ENCODE results near the gene ODF4.

Gene ODF4, protein sequence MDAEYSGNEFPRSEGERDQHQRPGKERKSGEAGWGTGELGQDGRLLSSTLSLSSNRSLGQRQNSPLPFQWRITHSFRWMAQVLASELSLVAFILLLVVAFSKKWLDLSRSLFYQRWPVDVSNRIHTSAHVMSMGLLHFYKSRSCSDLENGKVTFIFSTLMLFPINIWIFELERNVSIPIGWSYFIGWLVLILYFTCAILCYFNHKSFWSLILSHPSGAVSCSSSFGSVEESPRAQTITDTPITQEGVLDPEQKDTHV

DNA sequence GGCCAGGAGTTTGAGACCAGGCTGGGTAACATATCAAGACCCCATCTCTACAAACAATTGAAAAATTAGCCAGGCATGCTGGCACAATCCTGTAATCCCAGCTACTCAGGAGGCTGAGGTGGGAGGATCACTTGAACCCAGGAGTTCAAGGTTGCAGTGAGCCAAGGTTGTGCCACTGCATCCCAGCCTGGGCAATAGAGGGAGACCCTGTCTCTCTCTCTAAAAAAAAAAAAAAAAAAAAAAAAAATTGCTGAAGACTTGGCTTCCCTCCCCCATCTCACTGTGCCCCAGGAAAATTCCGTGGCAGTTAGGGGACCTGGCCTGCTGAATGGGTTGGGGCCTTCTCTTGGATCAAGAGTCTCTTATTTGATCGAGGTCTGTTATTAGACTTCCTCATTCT is at the start of gene ODF4:
TSS of gene ODF4 (plus strand) at position 301 of the 400 bp plus-strand sequence. CDS start 212 bp downstream, outside the sequence.
- no peak for DNase-seq (ENCODE audit: low spot score in 2 of 2)
- ATAC-seq (replicated peaks; ENCODE audit: extremely low read depth, poor library complexity, severe bottlenecking): no peak
- H3K4me3 Mint-ChIP-seq: no peak within 1 kb of the TSS
- H3K27me3 Mint-ChIP-seq: peaks cover 13% of the 10 kb centered on the region
- no peak within 1 kb of the TSS for H3K27ac Mint-ChIP-seq (ENCODE audit: low read depth)
- peaks cover 3% of the 10 kb centered on the region for H3K36me3 Mint-ChIP-seq (ENCODE audit: insufficient read depth)
- peaks cover 9% of the 10 kb centered on the region for H3K4me1 Mint-ChIP-seq
- H3K9me3 Mint-ChIP-seq: no peaks in the 10 kb centered on the region

DNA sequence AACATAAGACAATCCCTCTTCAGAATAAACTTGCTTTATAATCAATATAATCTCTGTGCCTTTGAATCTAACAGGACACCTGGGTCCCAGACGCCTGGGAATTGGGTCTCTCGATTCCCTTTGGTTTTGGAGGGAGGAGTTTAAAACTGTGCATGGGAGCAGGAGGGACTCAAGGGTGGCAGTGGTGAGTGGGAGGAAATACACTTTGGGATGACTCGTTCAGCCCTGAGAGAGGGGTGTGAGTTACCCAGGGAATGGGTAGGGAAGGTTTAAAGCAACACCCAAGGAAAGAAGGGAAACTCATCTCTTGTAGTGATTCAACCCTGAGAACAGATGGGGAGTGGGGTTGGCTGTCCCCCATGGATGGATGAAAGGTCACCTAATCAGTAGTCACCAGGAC is 49.6 kb upstream of the ODF4 start:
- H3K27ac Mint-ChIP-seq (ENCODE audit: low read depth): no peak overlapping the region
- no peaks in the 10 kb centered on the region for H3K27me3 Mint-ChIP-seq
- peaks cover 56% of the 10 kb centered on the region for H3K4me1 Mint-ChIP-seq
- DNase-seq (ENCODE audit: low spot score in 2 of 2) (no peak), ATAC-seq (replicated peaks; ENCODE audit: extremely low read depth, poor library complexity, severe bottlenecking) (no peak)
- peaks cover 11% of the 10 kb centered on the region for H3K36me3 Mint-ChIP-seq (ENCODE audit: insufficient read depth)
- H3K9me3 Mint-ChIP-seq: no peaks in the 10 kb centered on the region
- peak overlapping the region; percentile 94 for H3K4me3 Mint-ChIP-seq

DNA sequence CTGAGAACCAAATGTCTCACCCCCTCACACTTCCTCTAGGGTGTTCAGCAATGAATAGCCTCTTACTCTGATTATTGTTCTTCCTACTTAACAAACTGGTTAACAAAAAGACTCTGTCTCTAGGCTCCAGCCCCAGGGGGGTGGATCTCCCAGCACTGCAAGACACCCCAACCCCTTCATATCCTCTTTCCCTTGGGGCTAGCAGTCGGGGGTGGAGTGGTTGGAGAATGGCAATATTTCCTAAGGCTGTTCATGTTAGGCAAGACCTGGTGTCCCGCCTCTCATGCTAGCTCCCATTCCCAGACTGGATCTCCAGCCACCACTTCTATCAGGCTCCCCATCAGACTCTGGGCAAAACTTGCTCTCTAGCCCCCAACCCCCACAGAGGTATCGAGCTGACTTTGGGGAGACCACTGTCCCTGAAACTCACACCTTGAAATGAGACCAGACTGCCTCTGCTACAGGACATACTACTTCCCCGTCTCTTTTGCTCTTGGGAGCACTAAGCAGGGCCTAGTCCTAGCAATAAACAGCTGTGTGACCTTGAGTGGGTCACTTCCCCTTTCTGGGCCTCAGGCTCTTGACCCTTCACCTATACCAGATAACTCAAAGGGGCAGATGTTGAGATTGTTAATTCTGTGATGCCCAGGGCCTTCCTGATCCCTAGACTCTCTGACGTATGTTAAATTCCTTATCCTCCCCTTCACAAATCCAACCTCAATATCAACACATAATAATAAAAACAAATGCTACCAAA is 46.8 kb upstream of the ODF4 start:
- no peaks in the 10 kb centered on the region for H3K27me3 Mint-ChIP-seq
- H3K9me3 Mint-ChIP-seq: no peaks in the 10 kb centered on the region
- H3K4me3 Mint-ChIP-seq: no peak overlapping the region
- H3K36me3 Mint-ChIP-seq (ENCODE audit: insufficient read depth): peaks cover 15% of the 10 kb centered on the region
- H3K27ac Mint-ChIP-seq (ENCODE audit: low read depth): no peak overlapping the region
- peaks cover 66% of the 10 kb centered on the region for H3K4me1 Mint-ChIP-seq
- DNase-seq (ENCODE audit: low spot score in 2 of 2) (no peak), ATAC-seq (replicated peaks; ENCODE audit: extremely low read depth, poor library complexity, severe bottlenecking) (no peak)

DNA sequence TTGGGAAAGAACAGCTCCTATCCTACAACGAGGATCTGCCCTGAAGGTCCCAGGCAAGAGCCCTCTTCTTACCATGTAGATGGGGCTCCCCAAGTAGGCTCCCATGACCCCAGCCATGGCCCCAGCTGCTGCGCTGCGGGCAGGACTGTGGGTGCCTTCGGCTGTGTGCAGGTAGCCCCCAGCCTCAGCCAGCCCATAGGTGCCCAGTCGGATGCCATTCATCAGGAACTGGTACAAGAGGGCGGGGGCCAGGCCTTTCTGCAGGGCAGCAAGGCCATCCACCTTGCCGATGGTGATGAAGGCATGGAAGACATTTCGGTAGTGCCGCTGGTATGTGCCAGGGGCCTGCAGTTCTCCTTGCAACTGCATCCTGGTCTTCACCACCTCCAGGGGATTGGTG is 45.3 kb upstream of the ODF4 start:
- Mint-ChIP-seq H3K27ac (ENCODE audit: low read depth) (peak overlapping the region; percentile 93), H3K36me3 (ENCODE audit: insufficient read depth) (peaks cover 13% of the 10 kb centered on the region), H3K27me3 (no peaks in the 10 kb centered on the region), H3K4me3 (peak overlapping the region; percentile 92), H3K4me1 (peaks cover 51% of the 10 kb centered on the region), H3K9me3 (no peaks in the 10 kb centered on the region)
- no peak for DNase-seq (ENCODE audit: low spot score in 2 of 2)
- ATAC-seq (replicated peaks; ENCODE audit: extremely low read depth, poor library complexity, severe bottlenecking): no peak

DNA sequence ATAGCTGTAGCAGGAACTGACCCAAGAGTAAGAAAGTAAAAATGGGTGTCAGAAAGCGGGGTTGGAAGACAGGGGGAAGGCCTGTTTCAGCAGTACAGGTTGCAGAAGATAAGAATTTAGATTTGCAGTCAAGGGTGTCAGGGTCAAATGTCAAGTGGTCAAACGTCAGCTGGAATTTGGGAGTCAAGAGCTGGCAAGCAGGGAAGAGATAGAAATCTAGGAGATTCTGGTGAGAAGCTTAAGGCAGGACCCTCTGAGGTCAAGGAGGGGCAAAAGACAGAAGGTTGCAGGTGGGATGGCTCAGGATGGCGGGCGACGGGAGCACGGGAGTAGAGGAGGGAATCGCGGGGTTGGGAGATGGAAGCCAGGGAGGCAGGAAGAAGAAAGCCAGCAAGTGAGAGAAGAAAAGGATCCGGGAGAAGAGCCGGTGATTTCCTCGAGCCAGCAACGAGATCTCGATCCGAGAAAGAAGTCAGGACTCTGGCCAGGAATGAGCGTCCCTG is 44.8 kb upstream of the ODF4 start:
- no peak for ATAC-seq (replicated peaks; ENCODE audit: extremely low read depth, poor library complexity, severe bottlenecking)
- Mint-ChIP-seq H3K36me3 (ENCODE audit: insufficient read depth) (peaks cover 11% of the 10 kb centered on the region), H3K4me3 (peak overlapping the region; percentile 92), H3K27me3 (no peaks in the 10 kb centered on the region), H3K4me1 (peaks cover 46% of the 10 kb centered on the region), H3K9me3 (no peaks in the 10 kb centered on the region), H3K27ac (ENCODE audit: low read depth) (peak overlapping the region; percentile 93)
- DNase-seq (ENCODE audit: low spot score in 2 of 2): no peak

DNA sequence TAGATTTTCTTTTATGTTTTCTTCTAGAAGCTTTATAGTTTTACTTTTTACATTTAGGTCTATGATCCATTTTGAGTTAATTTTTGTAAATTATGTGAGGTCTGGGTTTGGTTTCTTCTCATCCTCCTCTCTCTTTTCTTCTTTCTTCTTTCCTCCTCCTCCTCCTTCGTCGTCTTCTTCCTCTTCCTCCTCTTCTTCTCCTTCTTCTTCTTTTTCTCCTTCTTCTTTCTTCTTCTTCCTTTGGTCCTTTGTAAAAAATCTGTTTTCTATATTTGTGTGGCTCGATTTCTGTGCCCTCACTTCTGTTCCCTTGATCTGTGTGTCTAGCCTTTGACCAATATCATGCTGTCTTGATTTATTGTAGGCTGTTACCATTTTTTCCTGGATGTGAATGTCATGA is 39.4 kb upstream of the ODF4 start:
- H3K27me3 Mint-ChIP-seq: no peaks in the 10 kb centered on the region
- no peak overlapping the region for H3K4me3 Mint-ChIP-seq
- no peak overlapping the region for H3K27ac Mint-ChIP-seq (ENCODE audit: low read depth)
- H3K4me1 Mint-ChIP-seq: peaks cover 22% of the 10 kb centered on the region
- H3K9me3 Mint-ChIP-seq: no peaks in the 10 kb centered on the region
- DNase-seq (ENCODE audit: low spot score in 2 of 2) (no peak), ATAC-seq (replicated peaks; ENCODE audit: extremely low read depth, poor library complexity, severe bottlenecking) (no peak)
- peaks cover 2% of the 10 kb centered on the region for H3K36me3 Mint-ChIP-seq (ENCODE audit: insufficient read depth)

DNA sequence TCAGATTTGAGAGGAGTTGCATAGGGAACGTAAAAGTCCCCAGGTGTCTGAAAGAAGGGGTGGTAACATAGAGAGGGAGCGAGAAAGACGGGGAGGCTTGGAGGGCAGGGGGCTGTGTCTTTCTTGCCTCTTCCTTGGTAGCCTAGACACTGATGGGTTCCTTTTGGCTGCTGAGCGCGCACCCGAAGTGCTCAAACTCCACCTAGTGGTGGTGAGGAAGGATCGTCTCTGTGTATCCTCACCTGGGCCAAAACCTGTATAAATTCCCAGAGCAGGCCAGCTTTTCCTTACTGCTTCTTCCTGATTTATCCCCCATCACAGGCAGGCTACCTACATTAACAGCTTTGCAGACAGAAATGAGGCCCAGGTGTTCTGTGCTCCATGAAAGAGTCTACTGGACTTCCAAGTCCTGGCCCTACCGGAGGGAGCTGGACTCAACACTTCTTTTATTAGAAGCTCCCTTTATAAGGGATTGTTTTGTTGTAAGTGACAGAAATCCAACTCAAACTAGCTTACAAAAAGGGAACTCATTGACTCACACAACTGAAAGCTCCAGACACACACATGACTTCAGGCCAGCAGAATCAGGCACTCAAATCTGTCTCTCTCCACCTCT is 38.9 kb upstream of the ODF4 start:
- ATAC-seq (replicated peaks; ENCODE audit: extremely low read depth, poor library complexity, severe bottlenecking): peak; percentile 85
- Mint-ChIP-seq H3K36me3 (ENCODE audit: insufficient read depth) (peaks cover 2% of the 10 kb centered on the region), H3K4me3 (no peak overlapping the region), H3K27ac (ENCODE audit: low read depth) (no peak overlapping the region), H3K27me3 (no peaks in the 10 kb centered on the region), H3K9me3 (no peaks in the 10 kb centered on the region), H3K4me1 (peaks cover 17% of the 10 kb centered on the region)
- peak; percentile 42 to 55 for DNase-seq (ENCODE audit: low spot score in 2 of 2)

DNA sequence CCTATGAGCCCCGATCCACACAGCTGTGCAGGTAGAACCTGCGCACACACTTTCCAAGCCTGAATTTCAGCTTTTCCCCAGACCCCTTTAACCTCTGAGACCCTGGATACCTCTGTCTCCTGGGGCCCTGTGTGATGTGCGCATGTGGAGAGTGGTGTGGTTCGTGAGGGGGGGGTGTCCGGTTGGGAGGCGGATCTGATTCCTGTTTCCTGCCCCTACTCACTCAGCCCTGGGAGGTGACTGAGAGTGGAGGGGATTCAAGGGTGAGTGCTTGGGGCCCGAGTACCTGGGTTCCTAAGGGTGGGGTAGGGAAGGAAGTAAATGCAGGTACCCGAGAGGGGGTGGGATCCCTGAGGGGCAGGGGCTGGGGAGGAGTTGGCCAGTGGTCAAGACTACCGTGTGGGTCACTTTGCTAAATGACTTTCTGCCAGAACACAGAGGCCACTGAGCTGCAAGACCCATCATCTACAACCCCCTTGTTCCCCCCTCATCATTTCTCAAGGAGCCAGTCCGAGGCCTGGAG is 29.0 kb upstream of the ODF4 start:
- H3K27me3 Mint-ChIP-seq: peaks cover 56% of the 10 kb centered on the region
- no peaks in the 10 kb centered on the region for H3K4me1 Mint-ChIP-seq
- no peaks in the 10 kb centered on the region for H3K9me3 Mint-ChIP-seq
- no peak overlapping the region for H3K4me3 Mint-ChIP-seq
- ATAC-seq (replicated peaks; ENCODE audit: extremely low read depth, poor library complexity, severe bottlenecking) (no peak), DNase-seq (ENCODE audit: low spot score in 2 of 2) (no peak)
- H3K36me3 Mint-ChIP-seq (ENCODE audit: insufficient read depth): peaks cover 2% of the 10 kb centered on the region
- H3K27ac Mint-ChIP-seq (ENCODE audit: low read depth): no peak overlapping the region

DNA sequence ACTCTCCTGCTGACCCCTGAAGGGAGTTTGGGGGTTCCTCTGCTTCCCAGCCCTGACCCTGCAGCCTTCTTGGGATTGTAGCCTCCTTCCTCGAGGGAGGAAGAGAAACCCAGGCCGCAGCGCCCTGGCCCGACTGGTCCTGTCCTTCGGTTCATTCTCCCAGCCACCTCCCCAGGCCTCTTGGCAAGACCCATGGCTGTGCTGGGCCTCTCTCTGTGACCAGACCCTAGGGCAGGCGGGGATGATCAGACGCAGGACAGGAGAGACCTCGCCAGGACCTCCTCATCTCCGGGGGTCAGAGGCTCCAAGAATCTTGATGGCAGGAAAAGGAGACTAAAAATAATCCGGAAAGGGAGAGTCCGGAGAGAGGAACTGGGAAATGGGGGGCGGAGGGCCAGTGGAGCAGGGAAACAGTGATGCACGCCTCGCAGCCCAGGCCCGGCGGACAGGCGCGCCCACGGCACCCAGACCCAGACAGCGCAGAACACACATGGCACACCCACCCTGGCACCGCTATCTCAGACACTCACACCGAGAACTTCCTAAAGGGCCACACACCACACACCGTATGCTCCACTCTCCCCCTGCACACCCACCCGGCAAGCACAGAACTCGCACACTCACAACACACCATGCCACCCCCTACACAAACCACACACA is 28.4 kb upstream of the ODF4 start:
- ATAC-seq (replicated peaks; ENCODE audit: extremely low read depth, poor library complexity, severe bottlenecking) (no peak), DNase-seq (ENCODE audit: low spot score in 2 of 2) (no peak)
- peaks cover 62% of the 10 kb centered on the region for H3K27me3 Mint-ChIP-seq
- peaks cover 2% of the 10 kb centered on the region for H3K36me3 Mint-ChIP-seq (ENCODE audit: insufficient read depth)
- H3K4me3 Mint-ChIP-seq: no peak overlapping the region
- no peak overlapping the region for H3K27ac Mint-ChIP-seq (ENCODE audit: low read depth)
- H3K9me3 Mint-ChIP-seq: no peaks in the 10 kb centered on the region
- H3K4me1 Mint-ChIP-seq: no peaks in the 10 kb centered on the region

DNA sequence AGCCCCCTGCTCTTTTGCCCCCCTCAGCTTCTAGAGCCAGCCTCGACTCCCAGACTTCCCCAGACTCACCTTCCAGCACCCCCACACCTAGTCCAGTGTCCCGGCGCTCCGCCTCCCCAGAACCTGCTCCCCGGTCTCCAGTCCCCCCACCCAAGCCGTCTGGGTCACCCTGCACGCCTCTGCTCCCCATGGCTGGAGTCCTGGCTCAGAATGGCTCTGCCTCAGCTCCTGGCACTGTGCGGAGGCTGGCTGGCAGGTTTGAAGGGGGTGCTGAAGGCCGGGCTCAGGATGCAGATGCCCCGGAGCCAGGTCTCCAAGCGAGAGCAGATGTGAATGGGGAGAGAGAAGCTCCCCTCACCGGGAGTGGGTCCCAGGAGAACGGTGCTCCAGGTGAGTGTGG is 27.4 kb upstream of the ODF4 start:
- Mint-ChIP-seq H3K27ac (ENCODE audit: low read depth) (no peak overlapping the region), H3K36me3 (ENCODE audit: insufficient read depth) (peaks cover 2% of the 10 kb centered on the region), H3K4me1 (no peaks in the 10 kb centered on the region), H3K27me3 (peaks cover 66% of the 10 kb centered on the region), H3K9me3 (no peaks in the 10 kb centered on the region), H3K4me3 (no peak overlapping the region)
- DNase-seq (ENCODE audit: low spot score in 2 of 2) (no peak), ATAC-seq (replicated peaks; ENCODE audit: extremely low read depth, poor library complexity, severe bottlenecking) (no peak)

DNA sequence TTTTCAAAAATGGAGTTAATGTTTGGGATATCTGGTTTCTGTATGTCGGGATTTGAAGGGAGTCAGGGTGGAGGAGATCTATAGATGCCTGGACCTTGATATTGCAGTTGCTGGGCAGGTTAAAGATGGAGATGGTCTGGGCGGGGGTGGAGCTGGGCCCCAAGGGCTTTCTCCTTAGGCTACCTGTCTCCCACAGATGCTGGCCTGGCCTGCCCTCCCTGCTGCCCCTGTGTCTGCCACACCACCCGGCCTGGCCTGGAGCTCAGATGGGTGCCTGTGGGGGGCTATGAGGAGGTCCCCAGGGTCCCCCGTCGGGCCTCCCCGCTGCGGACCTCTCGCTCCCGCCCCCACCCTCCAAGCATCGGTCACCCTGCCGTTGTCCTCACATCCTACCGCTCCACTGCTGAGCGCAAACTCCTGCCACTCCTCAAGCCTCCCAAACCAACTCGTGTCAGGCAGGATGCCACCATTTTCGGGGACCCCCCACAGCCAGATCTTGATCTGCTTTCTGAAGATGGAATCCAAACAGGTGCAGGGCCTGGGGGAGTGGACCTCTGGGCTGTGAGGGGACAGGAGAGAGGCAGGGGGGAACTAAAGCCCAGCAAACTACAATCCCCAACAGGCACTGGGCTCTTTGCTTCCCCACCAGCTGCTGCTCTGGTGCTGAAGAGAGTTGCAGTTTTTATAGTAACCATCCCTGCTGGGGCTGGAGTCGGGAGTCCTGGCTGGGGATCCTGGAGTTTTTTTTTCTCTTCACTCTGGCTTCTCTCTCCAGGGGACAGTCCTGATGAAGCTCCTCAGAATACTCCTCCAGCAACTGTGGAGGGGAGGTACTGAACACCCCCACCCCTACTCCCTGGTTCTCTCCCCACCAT is 26.7 kb upstream of the ODF4 start:
- Mint-ChIP-seq H3K9me3 (no peaks in the 10 kb centered on the region), H3K27me3 (peaks cover 66% of the 10 kb centered on the region), H3K4me1 (no peaks in the 10 kb centered on the region), H3K4me3 (no peak overlapping the region), H3K36me3 (ENCODE audit: insufficient read depth) (peaks cover 2% of the 10 kb centered on the region), H3K27ac (ENCODE audit: low read depth) (no peak overlapping the region)
- ATAC-seq (replicated peaks; ENCODE audit: extremely low read depth, poor library complexity, severe bottlenecking) (no peak), DNase-seq (ENCODE audit: low spot score in 2 of 2) (no peak)

Measured in central memory CD8-positive, alpha-beta T cell (primary cell).